ENCODE data around the gene SHCBP1L. TPM values are rescaled to one million over a fixed set of nuclear protein-coding genes. Genes with fewer than 3 reads are reported as not detected.

The SHCBP1L gene
- total RNA-seq, 1 donor from 2014 or later = not detected

GRCh38 chr1:182867861-182868260 lies 85.1 kb downstream of the SHCBP1L start:
- Histone ChIP-seq H3K27me3 (ENCODE audit: low read depth) (no peaks in the 10 kb centered on the region), H3K4me3 (no peak overlapping the region), H3K36me3 (peaks cover 100% of the 10 kb centered on the region), H3K9me3 (replicated peaks) (no peaks in the 10 kb centered on the region), H3K4me1 (no peaks in the 10 kb centered on the region), H3K27ac (replicated peaks) (no peak overlapping the region)
- TF ChIP-seq CTCF (IDR thresholded peaks at IDR 0.05; ENCODE audit: borderline replicate concordance) = no peak
- no peak for DNase-seq
- intact Hi-C loops (cut with micrococcal nuclease) = no loop called here

- H3K4me3 ChIP-seq = no peak overlapping the region
- H3K4me1 ChIP-seq = no peaks in the 10 kb centered on the region
- no peak for TF ChIP-seq CTCF (IDR thresholded peaks at IDR 0.05; ENCODE audit: borderline replicate concordance)
- no peak overlapping the region for H3K27ac ChIP-seq (replicated peaks)
- intact Hi-C loops (cut with micrococcal nuclease) = no loop called here
- H3K27me3 ChIP-seq (ENCODE audit: low read depth) = no peaks in the 10 kb centered on the region
- no peak for DNase-seq
- peaks cover 100% of the 10 kb centered on the region for H3K36me3 ChIP-seq
- H3K9me3 ChIP-seq (replicated peaks) = no peaks in the 10 kb centered on the region
These were observed 89.0 kb downstream of the SHCBP1L start for GRCh38 chr1:182863940-182864339.

- no peaks in the 10 kb centered on the region for H3K4me1 ChIP-seq
- DNase-seq = no peak
- no peak overlapping the region for H3K4me3 ChIP-seq
- H3K27me3 ChIP-seq (ENCODE audit: low read depth) = no peaks in the 10 kb centered on the region
- no peak overlapping the region for H3K27ac ChIP-seq (replicated peaks)
- H3K9me3 ChIP-seq (replicated peaks) = no peaks in the 10 kb centered on the region
- no peak for TF ChIP-seq CTCF (IDR thresholded peaks at IDR 0.05; ENCODE audit: borderline replicate concordance)
- intact Hi-C loops (cut with micrococcal nuclease) = no loop called here
- H3K36me3 ChIP-seq = peaks cover 100% of the 10 kb centered on the region
These were observed 90.1 kb downstream of the SHCBP1L start for GRCh38 chr1:182862827-182863226.

GRCh38 chr1:182861994-182862393 lies 91.0 kb downstream of the SHCBP1L start:
- Histone ChIP-seq H3K9me3 (replicated peaks) (no peaks in the 10 kb centered on the region), H3K27ac (replicated peaks) (no peak overlapping the region), H3K27me3 (ENCODE audit: low read depth) (no peaks in the 10 kb centered on the region), H3K4me3 (no peak overlapping the region), H3K36me3 (peaks cover 100% of the 10 kb centered on the region), H3K4me1 (no peaks in the 10 kb centered on the region)
- intact Hi-C loops (cut with micrococcal nuclease) = no loop called here
- DNase-seq = no peak
- no peak for TF ChIP-seq CTCF (IDR thresholded peaks at IDR 0.05; ENCODE audit: borderline replicate concordance)

- Histone ChIP-seq H3K9me3 (replicated peaks) (no peaks in the 10 kb centered on the region), H3K27ac (replicated peaks) (no peak overlapping the region), H3K36me3 (peaks cover 100% of the 10 kb centered on the region), H3K27me3 (ENCODE audit: low read depth) (no peaks in the 10 kb centered on the region), H3K4me1 (peaks cover 3% of the 10 kb centered on the region), H3K4me3 (no peak overlapping the region)
- TF ChIP-seq CTCF (IDR thresholded peaks at IDR 0.05; ENCODE audit: borderline replicate concordance) = no peak
- no peak for DNase-seq
- intact Hi-C loops (cut with micrococcal nuclease) = no loop called here
These were observed 92.3 kb downstream of the SHCBP1L start for GRCh38 chr1:182860658-182861057.

GRCh38 chr1:182857212-182857611 lies 95.8 kb downstream of the SHCBP1L start:
- Histone ChIP-seq H3K9me3 (replicated peaks) (no peaks in the 10 kb centered on the region), H3K36me3 (peaks cover 100% of the 10 kb centered on the region), H3K4me1 (peaks cover 8% of the 10 kb centered on the region), H3K27ac (replicated peaks) (no peak overlapping the region), H3K27me3 (ENCODE audit: low read depth) (no peaks in the 10 kb centered on the region), H3K4me3 (no peak overlapping the region)
- TF ChIP-seq CTCF (IDR thresholded peaks at IDR 0.05; ENCODE audit: borderline replicate concordance) = no peak
- intact Hi-C loops (cut with micrococcal nuclease) = no loop called here
- no peak for DNase-seq

Measured in left ventricle myocardium inferior (tissue), 1 donor.